HEK293T (cell line): ENCODE data around the gene PRXL2A.

ENCODE experiments used
- CTCF ChIA-PET: fragments of 350-600 bp; formaldehyde crosslinking; extraction: SDS; loops from one replicate; lab custom pipeline; 2021; ENCODE audit warnings: antibody characterized with exemption, inconsistent platforms; lab: Yijun Ruan, JAX
- POLR2A ChIA-PET: fragments of 350-600 bp; formaldehyde crosslinking; extraction: SDS; loops from one replicate; lab custom pipeline; 2020; ENCODE audit warnings: antibody characterized with exemption, inconsistent platforms; lab: Yijun Ruan, JAX
- DNase-seq: peaks from one replicate; pipeline ENCODE4 v3.0.0; 2012; ENCODE audit warnings: mixed read lengths; ENCODE audit errors: extremely low spot score
- ARNT ChIP-seq: fragments of 450-650 bp; IDR thresholded peaks from 2 replicates; pipeline ENCODE4 v1.6.1; 2017; ENCODE audit warnings: mild to moderate bottlenecking
- BHLHE40 ChIP-seq: fragments of 450-650 bp; IDR thresholded peaks from 2 replicates; pipeline ENCODE4 v1.6.1; 2016; ENCODE audit warnings: mild to moderate bottlenecking, moderate library complexity, borderline replicate concordance
- CTBP1 ChIP-seq: fragments of 450-650 bp; IDR thresholded peaks from 2 replicates; pipeline ENCODE4 v1.6.1; 2016; ENCODE audit warnings: borderline replicate concordance
- ELF4 ChIP-seq: fragments of 450-650 bp; IDR thresholded peaks from 2 replicates; pipeline ENCODE4 v1.6.1; 2017; ENCODE audit warnings: antibody characterized with exemption
- FOXA1 ChIP-seq: fragments of 450-650 bp; IDR thresholded peaks from 2 replicates; pipeline ENCODE4 v1.6.1; 2016; ENCODE audit warnings: mild to moderate bottlenecking
- FOXK2 ChIP-seq: fragments of 450-650 bp; IDR thresholded peaks from 2 replicates; pipeline ENCODE4 v1.6.1; 2016; ENCODE audit warnings: mild to moderate bottlenecking
- FOXM1 ChIP-seq: fragments of 450-650 bp; IDR thresholded peaks from 2 replicates; pipeline ENCODE4 v1.6.1; 2017; ENCODE audit warnings: mild to moderate bottlenecking, borderline replicate concordance
- HDGF ChIP-seq: fragments of 450-650 bp; IDR thresholded peaks from 2 replicates; pipeline ENCODE4 v1.6.1; 2017; ENCODE audit warnings: antibody characterized with exemption, borderline replicate concordance
- L3MBTL2 ChIP-seq: fragments of 450-650 bp; conservative IDR thresholded peaks from 2 replicates; pipeline ENCODE4 v1.6.1; 2016; ENCODE audit warnings: mild to moderate bottlenecking
- LEF1 ChIP-seq: fragments of 450-650 bp; IDR thresholded peaks from 2 replicates; pipeline ENCODE4 v1.6.1; 2017; ENCODE audit warnings: mild to moderate bottlenecking, borderline replicate concordance
- NFRKB ChIP-seq: fragments of 450-650 bp; IDR thresholded peaks from 2 replicates; pipeline ENCODE4 v1.6.1; 2016; ENCODE audit warnings: mild to moderate bottlenecking, moderate library complexity
- SP1 ChIP-seq: fragments of 450-650 bp; IDR thresholded peaks from 2 replicates; pipeline ENCODE4 v1.6.1; 2017
- SUZ12 ChIP-seq: fragments of 450-650 bp; IDR thresholded peaks from 2 replicates; pipeline ENCODE4 v1.6.1; 2016; ENCODE audit warnings: mild to moderate bottlenecking
- TARDBP ChIP-seq: fragments of 450-650 bp; IDR thresholded peaks from 2 replicates; pipeline ENCODE4 v1.6.1; 2016
- ZNF384 ChIP-seq: fragments of 450-650 bp; IDR thresholded peaks from 2 replicates; pipeline ENCODE4 v1.6.1; 2016
- TF ChIP-seq, protein P1 (sequence below): fragments of 450-650 bp; IDR thresholded peaks from 2 replicates; pipeline ENCODE4 v1.6.1; 2016

PRXL2A gene

DNA sequence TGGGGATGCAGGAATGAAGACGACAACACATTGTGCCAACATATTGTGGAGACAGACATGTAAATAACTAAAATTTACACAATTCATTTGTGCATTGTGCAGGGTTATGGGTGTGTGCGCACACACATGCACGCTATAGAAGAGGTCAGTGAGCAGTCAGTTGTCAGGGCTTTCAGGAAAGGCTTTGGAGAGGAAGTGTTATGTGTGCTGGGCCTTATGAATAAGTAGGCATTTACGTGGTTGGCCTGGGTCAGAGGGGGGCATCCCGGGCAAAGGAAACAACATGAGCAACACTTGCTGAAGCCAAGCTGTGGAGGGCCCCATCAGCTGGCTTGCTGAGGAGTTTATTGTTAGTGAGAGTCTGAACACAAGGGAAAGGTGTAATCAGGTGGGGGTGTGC lies 4.1 kb downstream of the PRXL2A start:
- ChIA-PET CTCF (no interaction called here), POLR2A (no interaction called here)
- no peak for DNase-seq
- TF ChIP-seq CTBP1, result no peak
- TF ChIP-seq FOXK2, result no peak
- no peak for TF ChIP-seq ZNF384
- no peak for TF ChIP-seq FOXA1
- no peak for TF ChIP-seq SUZ12
- no peak for TF ChIP-seq L3MBTL2
- TF ChIP-seq FOXM1, result no peak
- no peak for TF ChIP-seq NFRKB
- TF ChIP-seq ELF4, result no peak
- no peak for TF ChIP-seq LEF1
- no peak for TF ChIP-seq BHLHE40
- no peak for TF ChIP-seq SP1
- no peak for TF ChIP-seq ARNT
- no peak for TF ChIP-seq HDGF
- TF ChIP-seq, protein P1, sequence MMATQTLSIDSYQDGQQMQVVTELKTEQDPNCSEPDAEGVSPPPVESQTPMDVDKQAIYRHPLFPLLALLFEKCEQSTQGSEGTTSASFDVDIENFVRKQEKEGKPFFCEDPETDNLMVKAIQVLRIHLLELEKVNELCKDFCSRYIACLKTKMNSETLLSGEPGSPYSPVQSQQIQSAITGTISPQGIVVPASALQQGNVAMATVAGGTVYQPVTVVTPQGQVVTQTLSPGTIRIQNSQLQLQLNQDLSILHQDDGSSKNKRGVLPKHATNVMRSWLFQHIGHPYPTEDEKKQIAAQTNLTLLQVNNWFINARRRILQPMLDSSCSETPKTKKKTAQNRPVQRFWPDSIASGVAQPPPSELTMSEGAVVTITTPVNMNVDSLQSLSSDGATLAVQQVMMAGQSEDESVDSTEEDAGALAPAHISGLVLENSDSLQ, result no peak
- TF ChIP-seq TARDBP, result no peak

DNA sequence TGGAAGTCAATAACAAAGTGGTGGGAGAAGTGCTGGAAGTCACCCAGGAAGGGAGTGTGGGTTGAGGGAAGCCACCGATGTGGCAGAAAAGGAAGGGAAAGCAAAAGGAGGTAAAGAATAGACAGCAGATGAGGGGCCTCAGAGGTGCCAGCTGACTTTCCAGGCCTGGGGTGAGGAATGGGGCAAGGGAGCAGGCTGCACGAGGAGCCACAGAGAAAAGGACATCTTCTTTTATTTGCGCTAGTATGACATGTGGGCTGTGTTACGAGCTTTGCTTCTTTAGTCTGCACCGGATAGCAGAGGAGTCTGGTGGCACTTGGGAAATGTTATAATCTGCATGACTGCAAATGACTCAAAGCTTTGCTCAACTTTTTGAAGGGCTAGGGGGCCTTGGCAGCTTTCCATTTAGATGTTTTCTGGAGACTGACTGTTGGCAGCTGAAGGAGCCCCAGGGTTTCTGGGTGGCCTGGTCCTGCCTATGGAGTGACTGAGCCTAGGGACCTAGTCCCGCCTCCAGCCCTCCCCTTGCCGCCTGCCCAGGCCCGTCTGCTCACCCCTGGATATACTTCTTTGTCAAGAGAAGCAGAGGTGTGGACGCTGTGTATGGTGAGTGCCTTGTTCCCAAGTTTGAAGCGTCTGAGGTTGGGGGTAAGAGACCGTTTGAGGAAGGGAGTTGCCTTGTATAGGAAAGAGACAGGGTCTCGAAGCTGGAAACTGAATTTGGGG lies 5.1 kb downstream of the PRXL2A start:
- ChIA-PET CTCF (no interaction called here), POLR2A (no interaction called here)
- no peak for DNase-seq
- TF ChIP-seq ELF4 (no peak), LEF1 (no peak), NFRKB (no peak), SP1 (no peak), CTBP1 (no peak), TARDBP (no peak), FOXM1 (no peak)
- TF ChIP-seq, protein P1, result no peak

DNA sequence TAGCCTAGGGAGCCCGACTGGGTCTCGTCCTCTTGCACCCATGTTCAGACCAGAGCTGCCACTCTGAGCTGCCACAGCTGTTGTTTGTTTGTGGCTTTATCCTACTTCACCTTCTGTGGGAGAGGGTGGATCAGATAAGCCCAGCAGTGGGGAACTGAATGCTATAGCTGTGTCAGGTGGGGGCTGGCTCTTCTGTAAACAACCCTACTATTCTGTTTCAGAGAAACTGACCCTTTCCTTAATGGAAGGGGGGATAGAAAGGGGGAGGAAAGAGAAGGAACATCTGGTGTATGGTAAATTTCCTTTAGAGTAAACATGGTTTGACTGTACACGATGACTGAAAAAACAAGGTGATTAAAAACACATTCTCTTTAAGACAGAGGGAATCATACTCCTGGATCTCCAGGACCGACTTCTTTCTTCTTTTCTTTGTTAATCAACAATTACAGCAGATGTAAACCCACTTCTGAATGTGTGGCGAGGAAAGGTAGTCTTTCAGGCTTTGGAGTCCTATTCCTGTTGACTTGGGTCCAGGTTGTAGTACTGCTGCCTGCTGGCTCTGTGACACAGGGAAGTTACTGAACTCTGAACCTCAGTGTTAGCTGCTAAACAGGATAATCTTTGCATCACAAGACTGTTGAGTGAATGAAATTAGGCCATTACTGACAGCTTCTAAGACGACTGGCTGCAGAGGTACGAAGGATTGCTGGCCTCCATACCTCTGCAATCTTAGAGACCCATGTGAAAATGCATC lies 6.0 kb downstream of the PRXL2A start:
- POLR2A ChIA-PET, result no interaction called here
- CTCF ChIA-PET, result interaction anchor here (0.5 kb wide), 1 partner anchor 31 kb away, joined by 3 read pairs; no protein-coding TSS in a partner anchor
- TF ChIP-seq NFRKB (no peak), CTBP1 (no peak), FOXA1 (no peak), ZNF384 (no peak), BHLHE40 (no peak), SP1 (no peak), FOXM1 (no peak), LEF1 (no peak)
- TF ChIP-seq, protein P1, result no peak

DNA sequence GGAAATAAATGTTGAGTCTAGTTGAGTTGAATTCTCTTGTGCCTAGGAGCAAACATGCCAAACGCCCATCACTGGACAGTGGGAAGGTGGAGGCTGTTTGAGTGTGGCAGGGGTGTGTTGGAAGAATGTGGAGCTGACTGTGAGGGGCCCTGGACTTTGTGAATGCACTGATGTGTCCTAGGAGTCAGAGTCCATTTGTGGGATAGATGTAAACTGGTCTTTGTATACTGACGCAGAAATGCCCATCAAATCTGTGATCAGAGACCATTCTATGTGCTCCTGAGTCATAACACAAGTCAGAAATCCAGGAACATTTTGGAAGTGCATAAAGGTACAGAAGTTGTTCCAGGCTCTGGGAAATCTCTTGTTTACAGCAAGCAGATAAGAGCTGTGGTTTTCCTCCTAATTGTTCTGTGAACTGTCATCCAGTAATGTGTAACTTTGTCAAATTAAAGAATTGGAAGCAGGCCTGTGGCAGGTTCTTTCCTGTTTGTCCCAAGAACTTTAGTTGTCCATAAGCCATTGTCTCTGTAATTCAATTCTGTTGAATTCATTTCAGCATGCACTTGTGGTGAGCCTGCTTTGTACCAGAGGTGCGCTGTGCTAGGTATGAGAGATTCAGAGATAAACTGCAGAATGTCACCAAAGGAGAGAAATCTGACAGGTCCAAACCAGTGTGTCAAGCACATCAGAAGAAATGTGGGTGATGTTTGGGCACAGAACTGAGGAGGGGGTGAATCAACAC lies 7.6 kb downstream of the PRXL2A start:
- ChIA-PET CTCF (no interaction called here), POLR2A (interaction anchor here (1.0 kb wide), 1 partner anchor 8 kb away, joined by 4 read pairs; the partner anchor contains the start of gene PRXL2A)
- DNase-seq, result no peak
- TF ChIP-seq, protein P1, result no peak
- no peak for TF ChIP-seq SUZ12
- no peak for TF ChIP-seq FOXK2
- no peak for TF ChIP-seq TARDBP
- TF ChIP-seq L3MBTL2, result no peak
- no peak for TF ChIP-seq CTBP1
- TF ChIP-seq FOXM1, result no peak
- TF ChIP-seq LEF1, result no peak
- TF ChIP-seq HDGF, result no peak
- no peak for TF ChIP-seq ARNT
- no peak for TF ChIP-seq SP1
- no peak for TF ChIP-seq ZNF384
- TF ChIP-seq FOXA1, result no peak
- no peak for TF ChIP-seq NFRKB
- TF ChIP-seq BHLHE40, result no peak
- TF ChIP-seq ELF4, result no peak

More for the DNA sequence above, 6.0 kb downstream of the PRXL2A start:
- no peak for DNase-seq
